Measurements from ENCODE around the gene SORCS3. TPM values are rescaled to one million over a fixed set of nuclear protein-coding genes. Genes with fewer than 3 reads are reported as not detected.

SORCS3 gene
- total RNA-seq, 4 donors from 2014 or later = 0.26 to 0.50 (median 0.41) TPM

DNA sequence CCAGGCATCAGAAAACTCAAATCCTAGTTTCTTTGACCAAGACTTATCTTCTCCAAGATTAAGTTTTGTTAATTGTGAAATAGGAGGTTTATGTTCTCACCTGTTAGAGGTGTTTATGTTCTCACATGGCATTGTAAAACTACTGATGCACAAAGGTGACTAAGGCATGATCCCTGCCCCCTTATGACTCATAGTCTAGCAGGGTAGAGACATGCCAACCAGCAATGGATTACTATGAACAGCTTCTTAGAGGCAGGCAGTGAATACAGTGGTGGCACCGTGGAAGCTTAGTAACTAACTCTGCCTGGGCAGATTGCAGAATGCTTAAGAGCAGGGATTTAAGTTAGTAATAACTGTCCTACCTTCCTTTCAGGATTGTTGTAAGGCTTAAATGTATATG lies 400.9 kb downstream of the SORCS3 start:
- no peak for DNase-seq (ENCODE audit: extremely low spot score)
- TF ChIP-seq EP300 (IDR thresholded peaks at IDR 0.05) = no peak
- TF ChIP-seq POLR2A (IDR thresholded peaks at IDR 0.05; ENCODE audit: low read depth) = no peak
- TF ChIP-seq POLR2AphosphoS5 (IDR thresholded peaks at IDR 0.05) = no peak
- intact Hi-C loops (cut with DNase I) = no loop called here
- 100% methylated on average over 1 of the region's 1 CpG for WGBS
- no peak overlapping the region for H3K27ac ChIP-seq (replicated peaks in 1 of 4)
- no peaks in the 10 kb centered on the region for H3K27me3 ChIP-seq
- no peaks in the 10 kb centered on the region for H3K36me3 ChIP-seq
- H3K9me3 ChIP-seq = no peaks in the 10 kb centered on the region
- no peaks in the 10 kb centered on the region for H3K4me1 ChIP-seq
- no peak overlapping the region for H3K4me3 ChIP-seq

DNA sequence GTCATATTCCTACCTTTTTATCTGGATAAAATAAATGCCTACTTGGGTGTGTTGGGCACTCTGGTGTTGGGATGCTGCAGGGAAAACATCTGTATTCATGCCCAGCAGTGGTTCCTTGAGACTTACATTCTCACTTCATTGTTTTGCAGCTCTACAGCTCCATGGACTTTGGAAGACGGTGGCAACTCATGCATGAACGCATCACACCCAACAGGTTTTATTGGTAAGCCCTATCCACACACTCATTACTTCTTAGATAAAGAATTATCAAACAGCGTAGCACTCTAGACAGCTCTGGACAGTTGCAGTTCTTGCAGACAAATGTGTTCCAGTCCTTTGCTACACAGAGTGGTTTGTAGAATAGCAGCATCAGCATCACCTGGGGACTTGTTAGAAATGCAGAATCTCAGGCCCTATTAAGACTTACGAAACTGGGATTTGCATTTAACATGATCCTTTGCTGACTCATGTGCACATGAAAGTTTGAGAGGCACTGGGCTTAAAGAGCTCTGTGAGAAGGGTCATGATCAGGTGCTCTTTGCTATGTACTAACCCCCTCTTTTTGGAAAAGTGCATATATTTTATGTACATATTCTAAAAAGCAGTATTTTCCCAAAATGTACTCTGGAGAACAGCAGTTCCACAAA lies 401.9 kb downstream of the SORCS3 start:
- no peak for DNase-seq (ENCODE audit: extremely low spot score)
- H3K36me3 ChIP-seq = no peaks in the 10 kb centered on the region
- H3K9me3 ChIP-seq = no peaks in the 10 kb centered on the region
- intact Hi-C loops (cut with DNase I) = no loop called here
- H3K4me3 ChIP-seq = no peak overlapping the region
- no peaks in the 10 kb centered on the region for H3K27me3 ChIP-seq
- H3K4me1 ChIP-seq = no peaks in the 10 kb centered on the region
- no peak for TF ChIP-seq POLR2AphosphoS5 (IDR thresholded peaks at IDR 0.05)
- no peak for TF ChIP-seq POLR2A (IDR thresholded peaks at IDR 0.05; ENCODE audit: low read depth)
- TF ChIP-seq, protein P1, sequence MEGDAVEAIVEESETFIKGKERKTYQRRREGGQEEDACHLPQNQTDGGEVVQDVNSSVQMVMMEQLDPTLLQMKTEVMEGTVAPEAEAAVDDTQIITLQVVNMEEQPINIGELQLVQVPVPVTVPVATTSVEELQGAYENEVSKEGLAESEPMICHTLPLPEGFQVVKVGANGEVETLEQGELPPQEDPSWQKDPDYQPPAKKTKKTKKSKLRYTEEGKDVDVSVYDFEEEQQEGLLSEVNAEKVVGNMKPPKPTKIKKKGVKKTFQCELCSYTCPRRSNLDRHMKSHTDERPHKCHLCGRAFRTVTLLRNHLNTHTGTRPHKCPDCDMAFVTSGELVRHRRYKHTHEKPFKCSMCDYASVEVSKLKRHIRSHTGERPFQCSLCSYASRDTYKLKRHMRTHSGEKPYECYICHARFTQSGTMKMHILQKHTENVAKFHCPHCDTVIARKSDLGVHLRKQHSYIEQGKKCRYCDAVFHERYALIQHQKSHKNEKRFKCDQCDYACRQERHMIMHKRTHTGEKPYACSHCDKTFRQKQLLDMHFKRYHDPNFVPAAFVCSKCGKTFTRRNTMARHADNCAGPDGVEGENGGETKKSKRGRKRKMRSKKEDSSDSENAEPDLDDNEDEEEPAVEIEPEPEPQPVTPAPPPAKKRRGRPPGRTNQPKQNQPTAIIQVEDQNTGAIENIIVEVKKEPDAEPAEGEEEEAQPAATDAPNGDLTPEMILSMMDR (IDR thresholded peaks at IDR 0.05) = no peak
- no peak for TF ChIP-seq EP300 (IDR thresholded peaks at IDR 0.05)
- 93% methylated on average over 4 of the region's 4 CpGs for WGBS
- H3K27ac ChIP-seq (replicated peaks in 1 of 4) = no peak overlapping the region

DNA sequence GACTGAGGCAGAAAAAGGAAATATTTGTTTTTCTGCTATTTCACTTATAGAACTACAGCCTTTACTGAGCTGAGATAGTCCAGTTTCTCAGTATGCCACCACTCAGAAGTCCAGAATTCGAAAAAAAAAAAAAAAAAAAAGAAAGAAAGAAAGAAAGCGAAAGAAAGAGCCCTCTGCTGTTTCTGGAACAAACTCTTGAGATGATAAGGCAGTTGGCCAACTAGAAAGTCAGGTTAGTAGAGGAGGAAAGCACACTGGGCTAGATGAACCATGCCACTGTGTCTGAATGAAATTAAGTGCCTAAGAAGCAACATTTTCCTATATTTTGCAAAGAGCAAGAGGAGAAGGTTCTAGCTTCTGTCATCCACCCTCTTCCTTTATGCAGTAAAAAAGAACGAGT lies 403.8 kb downstream of the SORCS3 start:
- 84% methylated on average over 3 of the region's 3 CpGs for WGBS
- Histone ChIP-seq H3K27me3 (no peaks in the 10 kb centered on the region), H3K4me3 (no peak overlapping the region), H3K27ac (replicated peaks in 1 of 4) (no peak overlapping the region), H3K36me3 (no peaks in the 10 kb centered on the region), H3K9me3 (peaks cover 0 to under 1% (median 0%) of the 10 kb centered on the region in 4 donors), H3K4me1 (no peaks in the 10 kb centered on the region)
- intact Hi-C loops (cut with DNase I) = no loop called here
- no peak for TF ChIP-seq POLR2AphosphoS5 (IDR thresholded peaks at IDR 0.05)
- no peak for TF ChIP-seq POLR2A (IDR thresholded peaks at IDR 0.05; ENCODE audit: low read depth)
- TF ChIP-seq, protein P1 (IDR thresholded peaks at IDR 0.05) = no peak
- no peak for TF ChIP-seq EP300 (IDR thresholded peaks at IDR 0.05)
- DNase-seq (ENCODE audit: extremely low spot score) = no peak

DNA sequence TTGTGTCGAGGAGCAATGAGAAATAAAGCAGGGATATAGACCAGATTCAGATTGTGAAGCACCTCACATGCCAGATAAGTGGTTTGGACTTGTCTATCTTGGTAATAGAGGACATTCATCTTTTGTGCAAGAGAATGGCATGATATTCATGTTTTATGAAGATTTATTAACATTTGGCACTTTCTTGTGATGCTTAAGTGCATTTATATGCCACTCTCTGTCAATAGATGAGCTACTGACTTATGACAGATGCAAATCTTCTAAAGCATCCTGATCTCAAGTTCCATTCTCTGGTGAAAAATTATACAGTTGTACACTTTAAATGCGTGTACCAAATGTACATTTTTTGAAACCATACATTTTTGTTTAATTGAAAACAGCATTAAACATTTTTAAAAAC lies 415.3 kb downstream of the SORCS3 start:
- Histone ChIP-seq H3K4me1 (no peaks in the 10 kb centered on the region), H3K27me3 (no peaks in the 10 kb centered on the region), H3K4me3 (no peak overlapping the region), H3K36me3 (no peaks in the 10 kb centered on the region), H3K9me3 (peaks cover 0 to 13% (median 8%) of the 10 kb centered on the region in 4 donors), H3K27ac (replicated peaks in 1 of 4) (no peak overlapping the region)
- TF ChIP-seq, protein P1 (IDR thresholded peaks at IDR 0.05) = no peak
- TF ChIP-seq POLR2A (IDR thresholded peaks at IDR 0.05; ENCODE audit: low read depth) (no peak), POLR2AphosphoS5 (IDR thresholded peaks at IDR 0.05) (no peak), EP300 (IDR thresholded peaks at IDR 0.05) (no peak)
- no peak for DNase-seq (ENCODE audit: extremely low spot score)
- 96% methylated on average over 2 of the region's 2 CpGs for WGBS
- intact Hi-C loops (cut with DNase I) = no loop called here

DNA sequence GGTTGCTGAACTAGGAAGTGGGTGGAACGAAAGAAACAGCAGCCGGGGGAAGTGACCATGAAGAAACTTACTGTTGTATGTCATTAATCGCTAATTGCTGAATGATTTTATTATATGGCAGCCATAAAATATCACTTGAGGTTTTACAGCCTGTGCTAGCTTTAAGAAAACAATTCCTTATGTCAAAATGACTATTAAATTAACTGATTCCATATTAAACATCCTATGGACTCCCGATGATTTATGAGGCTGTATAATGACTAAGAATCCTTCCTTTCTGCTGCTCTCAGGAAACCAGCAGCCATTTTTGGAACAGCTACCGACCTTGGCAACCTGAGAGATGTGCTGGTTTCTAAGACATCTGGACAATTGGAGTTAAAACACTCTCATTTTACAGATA lies 421.9 kb downstream of the SORCS3 start:
- no peaks in the 10 kb centered on the region for H3K27me3 ChIP-seq
- H3K9me3 ChIP-seq = no peaks in the 10 kb centered on the region
- DNase-seq (ENCODE audit: extremely low spot score) = no peak
- no peak overlapping the region for H3K27ac ChIP-seq (replicated peaks in 1 of 4)
- TF ChIP-seq POLR2A (IDR thresholded peaks at IDR 0.05; ENCODE audit: low read depth) (no peak), EP300 (IDR thresholded peaks at IDR 0.05) (no peak), POLR2AphosphoS5 (IDR thresholded peaks at IDR 0.05) (no peak)
- TF ChIP-seq, protein P1 (IDR thresholded peaks at IDR 0.05) = no peak
- intact Hi-C loops (cut with DNase I) = no loop called here
- H3K36me3 ChIP-seq = no peaks in the 10 kb centered on the region
- no peaks in the 10 kb centered on the region for H3K4me1 ChIP-seq
- 69% methylated on average over 5 of the region's 5 CpGs for WGBS
- no peak overlapping the region for H3K4me3 ChIP-seq

Data from esophagus muscularis mucosa (tissue), 4 donors.